ENCODE data around the gene DEPP1. TPM values are rescaled to one million over a fixed set of nuclear protein-coding genes. Genes with fewer than 3 reads are reported as not detected.

DEPP1 gene
- total RNA-seq, 1 donor from 2014 or later = 11.1 TPM

GRCh38 chr10:44994752-44995530, 16.3 kb upstream of the DEPP1 start:
- Mint-ChIP-seq H3K4me1 (peaks cover 50% of the 10 kb centered on the region), H3K27ac (peak overlapping the region; percentile 27), H3K9me3 (no peaks in the 10 kb centered on the region), H3K27me3 (ENCODE audit: low read depth) (no peaks in the 10 kb centered on the region), H3K4me3 (no peak overlapping the region), H3K36me3 (peaks cover 2% of the 10 kb centered on the region)
- no peak for DNase-seq (ENCODE audit: low spot score in 2 of 2, unreplicated experiment in 2 of 2)
- no peak for TF ChIP-seq CTCF (IDR thresholded peaks at IDR 0.05; ENCODE audit: unreplicated experiment)

- Mint-ChIP-seq H3K4me3 (no peak overlapping the region), H3K27me3 (ENCODE audit: low read depth) (no peaks in the 10 kb centered on the region), H3K27ac (peak overlapping the region; percentile 27), H3K4me1 (peaks cover 52% of the 10 kb centered on the region), H3K36me3 (peaks cover 2% of the 10 kb centered on the region), H3K9me3 (no peaks in the 10 kb centered on the region)
- DNase-seq (ENCODE audit: low spot score in 2 of 2, unreplicated experiment in 2 of 2) = no peak
- no peak for TF ChIP-seq CTCF (IDR thresholded peaks at IDR 0.05; ENCODE audit: unreplicated experiment)
These were observed 15.5 kb upstream of the DEPP1 start for GRCh38 chr10:44993922-44994751.

GRCh38 chr10:44993226-44993921, 14.8 kb upstream of the DEPP1 start:
- peaks cover 52% of the 10 kb centered on the region for H3K4me1 Mint-ChIP-seq
- no peak for DNase-seq (ENCODE audit: low spot score in 2 of 2, unreplicated experiment in 2 of 2)

GRCh38 chr10:44992732-44993225, 14.2 kb upstream of the DEPP1 start:
- TF ChIP-seq CTCF (IDR thresholded peaks at IDR 0.05; ENCODE audit: unreplicated experiment) = no peak
- H3K27me3 Mint-ChIP-seq (ENCODE audit: low read depth) = no peaks in the 10 kb centered on the region
- H3K36me3 Mint-ChIP-seq = peaks cover 2% of the 10 kb centered on the region
- no peak overlapping the region for H3K4me3 Mint-ChIP-seq
- no peak for DNase-seq (ENCODE audit: low spot score in 2 of 2, unreplicated experiment in 2 of 2)
- no peaks in the 10 kb centered on the region for H3K9me3 Mint-ChIP-seq
- peaks cover 52% of the 10 kb centered on the region for H3K4me1 Mint-ChIP-seq
- H3K27ac Mint-ChIP-seq = no peak overlapping the region

More at GRCh38 chr10:44993226-44993921, 14.8 kb upstream of the DEPP1 start:
- Mint-ChIP-seq H3K27ac (peak overlapping the region; percentile 27), H3K27me3 (ENCODE audit: low read depth) (no peaks in the 10 kb centered on the region), H3K9me3 (no peaks in the 10 kb centered on the region), H3K4me3 (no peak overlapping the region), H3K36me3 (peaks cover 2% of the 10 kb centered on the region)
- TF ChIP-seq CTCF (IDR thresholded peaks at IDR 0.05; ENCODE audit: unreplicated experiment) = no peak

- Mint-ChIP-seq H3K9me3 (no peaks in the 10 kb centered on the region), H3K4me3 (no peak overlapping the region), H3K4me1 (peaks cover 52% of the 10 kb centered on the region), H3K27me3 (ENCODE audit: low read depth) (no peaks in the 10 kb centered on the region), H3K36me3 (peaks cover 2% of the 10 kb centered on the region), H3K27ac (no peak overlapping the region)
- no peak for DNase-seq (ENCODE audit: low spot score in 2 of 2, unreplicated experiment in 2 of 2)
- TF ChIP-seq CTCF (IDR thresholded peaks at IDR 0.05; ENCODE audit: unreplicated experiment) = no peak
These were observed 13.6 kb upstream of the DEPP1 start for GRCh38 chr10:44992070-44992731.
